Retina (tissue), 1 donor: Measurements from ENCODE around the gene CCDC68.
"Not testable (repeated sequence)": the region's sequence is repeated elsewhere in the genome, so short reads cannot be mapped to it uniquely, and the experiment has no call there.

Source experiments
- DNase-seq: peaks from one replicate; pipeline ENCODE4 v3.0.0-alpha.2; 2016

The CCDC68 gene

DNA sequence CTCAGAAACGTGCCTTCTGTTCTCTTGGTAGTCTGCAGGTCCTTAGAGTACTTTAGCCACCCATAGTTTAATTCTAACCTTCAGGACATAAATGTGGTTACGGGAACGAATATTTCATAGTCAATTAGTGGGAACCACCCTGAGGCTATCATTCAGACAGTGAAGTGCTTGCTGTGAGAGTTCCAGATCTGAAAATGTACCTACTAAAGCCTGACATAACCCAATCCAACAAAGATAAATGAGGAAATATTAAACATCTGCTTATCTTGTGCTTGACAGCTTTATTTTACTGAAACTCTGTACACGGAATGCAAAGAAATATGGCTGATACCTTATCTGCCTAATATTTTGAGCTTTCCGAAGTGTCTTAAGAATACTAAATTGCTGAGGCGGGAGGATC lies 88.0 kb downstream of the CCDC68 start:
- no peak for DNase-seq

DNA sequence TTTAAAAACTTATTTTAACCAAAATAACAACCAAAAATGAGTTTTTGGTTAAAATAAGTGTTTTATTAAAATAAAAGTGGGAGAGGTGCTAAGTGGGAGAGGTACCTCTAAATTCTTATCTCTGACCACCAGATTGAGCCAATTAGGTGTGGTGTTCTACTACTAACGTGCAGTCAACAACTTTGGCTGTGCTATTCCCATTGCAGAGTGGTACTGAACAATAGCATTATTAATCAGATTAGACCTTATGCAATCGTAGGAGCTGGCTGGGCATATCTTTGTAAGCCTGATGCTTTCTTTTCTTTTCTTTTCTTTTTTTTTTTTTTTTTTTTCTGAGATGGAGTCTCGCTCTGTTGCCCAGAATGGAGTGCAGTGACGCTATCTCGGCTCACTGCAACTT lies 92.1 kb downstream of the CCDC68 start:
- DNase-seq = no peak

DNA sequence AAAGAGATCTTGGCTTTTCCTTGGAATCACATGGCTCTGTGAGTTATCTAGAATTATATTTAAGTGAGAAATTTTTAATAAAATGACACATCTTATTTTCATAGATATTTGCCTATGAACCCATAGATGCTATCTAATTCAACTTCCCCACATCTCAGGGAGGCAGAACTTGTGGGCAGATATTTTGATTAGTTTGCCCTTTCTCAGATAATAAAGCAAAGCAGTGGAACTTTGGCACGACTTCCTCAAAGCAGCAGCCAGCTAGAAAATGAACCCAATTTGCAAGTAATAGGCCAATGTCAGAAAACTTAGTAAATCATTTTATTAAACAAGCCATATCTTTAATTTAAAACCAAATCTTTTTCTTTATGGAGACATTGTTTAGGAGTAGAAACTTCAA lies 98.3 kb downstream of the CCDC68 start:
- no peak for DNase-seq

DNA sequence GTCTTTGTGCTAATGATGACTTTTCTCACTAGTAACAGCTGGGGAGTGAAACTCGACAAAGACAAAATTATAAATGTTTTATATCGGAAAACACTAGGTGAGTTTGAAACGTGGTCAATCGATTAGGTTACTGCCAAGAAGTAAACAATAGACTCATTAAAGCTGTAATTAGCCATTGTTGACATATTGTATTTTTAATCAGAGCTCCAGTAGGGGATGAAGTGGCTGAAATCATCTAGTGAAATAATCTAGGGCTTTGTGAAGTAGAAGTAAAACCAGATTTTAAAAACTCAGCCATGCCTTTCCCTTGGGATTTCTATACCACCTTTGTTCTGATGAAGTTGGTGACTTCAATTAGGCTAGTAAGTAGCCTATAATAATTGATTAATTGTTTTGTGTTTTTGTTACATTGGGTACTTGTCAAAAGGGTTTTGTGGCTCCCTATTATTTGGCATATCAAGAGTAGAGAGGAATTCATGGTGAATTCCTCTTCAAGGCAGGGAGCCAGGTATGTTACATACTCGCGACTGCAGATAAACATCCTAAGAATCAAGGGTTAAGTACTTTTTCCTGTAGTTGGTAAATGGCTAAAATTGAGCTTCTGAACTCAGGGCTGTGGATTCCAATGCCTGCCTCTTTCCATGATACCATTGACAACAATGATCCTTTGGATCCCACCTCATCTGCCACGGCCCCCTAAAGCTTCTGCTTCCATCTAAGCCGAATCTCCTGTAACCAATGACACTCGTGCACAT lies 99.4 kb downstream of the CCDC68 start:
- DNase-seq = no peak

DNA sequence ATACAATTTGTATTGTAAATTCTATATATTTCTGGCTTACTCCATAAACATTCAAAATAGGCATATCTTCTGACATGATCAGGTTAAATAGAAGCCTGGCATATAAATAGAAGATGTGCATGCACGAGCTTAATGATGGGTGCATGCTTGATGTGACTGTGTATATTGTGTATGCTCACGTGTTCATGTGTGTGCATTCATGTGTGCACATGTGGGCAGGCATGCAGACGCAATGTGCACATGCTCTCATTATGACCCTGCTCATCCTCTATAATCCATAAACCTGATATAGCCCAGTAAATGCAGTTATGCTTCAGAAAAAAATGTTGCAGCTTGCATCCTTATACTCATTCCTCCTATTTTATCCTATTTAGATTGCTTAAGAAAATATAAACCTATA lies 101.8 kb downstream of the CCDC68 start:
- peak; percentile 24 for DNase-seq

DNA sequence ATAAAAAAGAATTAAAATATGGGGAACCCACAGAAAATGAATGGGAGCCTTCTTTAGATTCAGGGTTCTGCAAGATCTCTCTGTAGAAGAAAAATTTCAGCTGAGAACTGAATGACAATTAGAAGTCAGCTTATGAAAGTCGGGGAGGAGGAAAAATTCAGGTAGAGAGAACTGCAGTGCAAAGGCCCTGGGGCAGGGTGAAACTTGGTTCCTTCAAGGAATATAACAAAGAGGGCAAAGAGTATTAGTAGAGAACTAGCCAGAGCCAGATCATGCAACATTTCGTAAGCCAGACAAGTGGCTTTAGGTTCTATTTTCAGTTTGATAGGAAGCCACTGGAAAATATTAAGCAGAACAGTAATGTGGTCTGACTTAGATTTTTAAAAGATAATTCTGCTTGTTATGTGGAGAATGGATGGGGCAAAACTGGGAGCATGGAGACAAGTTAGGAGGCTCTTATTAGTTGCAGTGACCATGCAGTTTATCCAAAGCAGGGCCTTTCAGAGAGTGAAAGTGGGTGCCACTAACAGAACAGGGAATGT lies 103.1 kb downstream of the CCDC68 start:
- no peak for DNase-seq

DNA sequence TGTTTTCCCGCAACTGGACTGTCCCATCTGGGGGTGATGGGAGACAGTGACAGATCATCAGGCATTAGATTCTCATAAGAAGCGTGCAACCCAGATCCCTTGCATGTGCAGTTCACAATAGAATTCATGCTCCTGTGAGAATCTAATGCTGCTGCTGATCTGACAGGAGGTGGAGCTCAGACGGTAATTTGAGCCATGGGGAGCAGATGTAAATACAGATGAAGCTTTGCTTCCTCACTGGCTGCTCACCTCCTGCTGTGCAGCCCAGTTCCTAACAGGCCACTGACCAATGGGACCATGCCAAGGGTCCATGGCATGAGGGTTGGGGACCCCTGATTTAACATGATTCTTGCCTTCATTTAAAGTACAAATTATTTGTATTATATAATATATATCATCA lies 104.2 kb downstream of the CCDC68 start:
- DNase-seq = not testable (repeated sequence)

DNA sequence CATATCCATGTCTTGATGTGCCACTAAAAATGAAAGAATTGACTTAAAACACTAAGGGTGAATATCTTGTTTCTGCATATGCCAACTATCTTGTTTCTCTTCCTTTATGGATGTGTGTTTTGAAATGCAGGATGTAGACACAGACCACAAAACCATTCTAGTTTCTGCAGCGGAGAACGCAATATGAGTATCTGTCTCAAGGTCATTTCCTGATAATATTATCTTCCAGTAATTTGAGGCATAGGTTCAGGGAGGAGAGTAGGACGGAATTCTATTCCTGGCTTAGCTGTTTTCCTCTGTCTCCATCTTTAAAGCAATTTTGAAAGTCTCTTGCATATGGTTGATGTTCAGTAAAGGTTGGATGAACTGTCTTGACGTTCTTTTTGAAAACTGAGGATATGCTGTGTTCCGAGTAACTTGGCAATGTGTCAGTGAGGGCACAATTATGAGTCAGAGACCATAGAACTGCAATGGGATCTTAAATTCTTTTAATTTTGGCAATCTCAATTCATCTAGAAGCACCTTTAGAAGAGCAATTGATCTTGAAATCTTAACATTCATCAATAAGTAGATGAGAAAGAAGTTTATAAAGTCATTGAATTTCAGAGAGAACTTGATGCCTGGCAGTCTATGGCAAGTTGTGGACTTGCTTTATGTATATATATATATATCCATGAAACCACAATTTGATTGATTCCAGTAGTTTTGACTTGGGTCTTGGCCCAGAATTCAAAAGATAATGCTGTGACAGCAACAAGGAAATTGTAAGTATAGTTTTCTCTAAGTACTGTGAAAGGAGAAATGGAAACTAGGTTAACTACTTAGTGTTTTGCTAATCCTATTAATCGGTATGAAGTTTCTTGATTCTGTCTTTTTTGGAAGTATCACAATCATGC lies 106.2 kb downstream of the CCDC68 start:
- DNase-seq = no peak
